VCaP (cell line): ENCODE data around the gene NELFB.

ENCODE experiments used
- H3K27ac ChIP-seq: fragments of 450-650 bp; 2 replicates; pipeline ENCODE4 v1.5.1; 2017
- TF ChIP-seq, protein P1 (sequence below): fragments of 450-650 bp; conservative IDR thresholded peaks from 2 replicates; pipeline ENCODE4 v1.5.1; 2017; ENCODE audit warnings: mild to moderate bottlenecking, moderate library complexity

NELFB gene

DNA sequence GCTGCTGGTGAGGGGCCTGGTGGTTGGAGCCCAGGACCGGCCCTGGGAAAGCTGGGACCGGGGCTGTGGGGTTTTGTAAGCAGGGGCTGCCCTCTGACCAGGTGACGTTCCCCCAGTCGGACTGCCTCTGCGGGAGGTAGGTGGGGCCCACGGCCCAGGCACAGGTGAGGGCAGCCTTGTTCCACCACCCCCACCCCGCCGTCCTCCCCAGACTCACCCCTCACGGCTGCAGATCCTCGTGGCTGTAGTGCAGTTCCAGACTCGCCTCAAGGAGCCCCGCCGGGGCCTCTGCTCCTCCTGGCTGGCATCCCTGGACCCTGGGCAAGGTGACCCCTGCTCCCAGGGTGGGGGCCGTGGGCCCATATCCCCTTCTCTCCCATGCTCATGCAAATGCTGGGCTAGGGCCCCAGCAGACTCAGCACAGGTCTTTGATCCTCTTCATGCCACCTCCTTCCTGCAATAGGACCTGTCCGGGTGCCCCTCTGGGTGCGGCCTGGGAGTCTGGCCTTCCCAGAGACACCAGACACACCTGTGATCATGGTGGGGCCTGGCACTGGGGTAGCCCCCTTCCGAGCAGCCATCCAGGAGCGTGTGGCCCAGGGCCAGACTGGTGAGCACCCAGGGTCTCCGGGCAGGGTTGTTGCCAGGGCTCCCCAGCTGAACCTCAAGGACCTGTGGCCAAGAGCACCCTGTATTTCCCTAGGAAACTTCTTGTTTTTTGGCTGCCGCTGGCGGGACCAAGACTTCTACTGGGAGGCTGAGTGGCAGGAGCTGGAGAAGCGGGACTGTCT is 39.7 kb upstream of the NELFB start:
- peak overlapping the region; percentile 97; the same call in 1 of the 2 replicates for H3K27ac ChIP-seq
- TF ChIP-seq, protein P1, sequence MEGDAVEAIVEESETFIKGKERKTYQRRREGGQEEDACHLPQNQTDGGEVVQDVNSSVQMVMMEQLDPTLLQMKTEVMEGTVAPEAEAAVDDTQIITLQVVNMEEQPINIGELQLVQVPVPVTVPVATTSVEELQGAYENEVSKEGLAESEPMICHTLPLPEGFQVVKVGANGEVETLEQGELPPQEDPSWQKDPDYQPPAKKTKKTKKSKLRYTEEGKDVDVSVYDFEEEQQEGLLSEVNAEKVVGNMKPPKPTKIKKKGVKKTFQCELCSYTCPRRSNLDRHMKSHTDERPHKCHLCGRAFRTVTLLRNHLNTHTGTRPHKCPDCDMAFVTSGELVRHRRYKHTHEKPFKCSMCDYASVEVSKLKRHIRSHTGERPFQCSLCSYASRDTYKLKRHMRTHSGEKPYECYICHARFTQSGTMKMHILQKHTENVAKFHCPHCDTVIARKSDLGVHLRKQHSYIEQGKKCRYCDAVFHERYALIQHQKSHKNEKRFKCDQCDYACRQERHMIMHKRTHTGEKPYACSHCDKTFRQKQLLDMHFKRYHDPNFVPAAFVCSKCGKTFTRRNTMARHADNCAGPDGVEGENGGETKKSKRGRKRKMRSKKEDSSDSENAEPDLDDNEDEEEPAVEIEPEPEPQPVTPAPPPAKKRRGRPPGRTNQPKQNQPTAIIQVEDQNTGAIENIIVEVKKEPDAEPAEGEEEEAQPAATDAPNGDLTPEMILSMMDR = no peak

DNA sequence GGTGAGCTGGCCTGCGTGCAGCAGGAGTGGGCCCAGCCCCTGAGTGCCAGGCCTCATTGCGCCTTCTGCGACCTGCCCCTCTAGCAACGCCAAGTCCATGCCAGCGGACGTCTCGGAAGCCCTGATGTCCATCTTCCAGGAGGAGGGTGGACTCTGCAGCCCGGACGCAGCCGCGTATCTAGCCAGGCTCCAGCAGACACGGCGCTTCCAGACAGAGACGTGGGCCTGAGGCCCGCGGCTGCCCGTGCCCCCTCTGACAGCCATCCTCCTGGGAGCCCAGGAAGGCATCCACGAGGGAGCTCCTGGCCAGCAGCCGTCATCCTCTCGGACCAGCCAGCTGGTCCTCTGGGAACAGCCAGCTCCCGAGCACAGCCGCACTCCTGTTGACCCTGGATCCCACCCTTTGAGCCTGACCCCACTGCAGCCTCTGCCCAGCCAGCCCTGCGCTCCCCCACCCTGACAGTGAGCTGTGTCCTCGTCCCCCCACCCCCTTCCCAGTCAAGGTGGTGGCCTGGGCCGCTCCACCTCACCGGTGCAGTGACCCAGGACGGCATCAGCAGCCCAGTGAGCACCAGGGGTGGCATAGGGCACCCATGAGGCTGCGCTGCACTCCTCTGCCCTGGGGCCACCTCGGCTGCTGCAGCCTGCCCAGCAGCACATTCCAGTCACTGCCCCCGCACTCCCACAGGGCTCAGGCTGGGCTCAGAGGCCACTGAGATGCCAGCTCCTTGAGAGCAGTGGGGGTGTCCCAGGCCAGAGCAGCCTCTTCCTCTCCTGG is 38.8 kb upstream of the NELFB start:
- TF ChIP-seq, protein P1 = no peak
- H3K27ac ChIP-seq = peak overlapping the region; percentile 97

DNA sequence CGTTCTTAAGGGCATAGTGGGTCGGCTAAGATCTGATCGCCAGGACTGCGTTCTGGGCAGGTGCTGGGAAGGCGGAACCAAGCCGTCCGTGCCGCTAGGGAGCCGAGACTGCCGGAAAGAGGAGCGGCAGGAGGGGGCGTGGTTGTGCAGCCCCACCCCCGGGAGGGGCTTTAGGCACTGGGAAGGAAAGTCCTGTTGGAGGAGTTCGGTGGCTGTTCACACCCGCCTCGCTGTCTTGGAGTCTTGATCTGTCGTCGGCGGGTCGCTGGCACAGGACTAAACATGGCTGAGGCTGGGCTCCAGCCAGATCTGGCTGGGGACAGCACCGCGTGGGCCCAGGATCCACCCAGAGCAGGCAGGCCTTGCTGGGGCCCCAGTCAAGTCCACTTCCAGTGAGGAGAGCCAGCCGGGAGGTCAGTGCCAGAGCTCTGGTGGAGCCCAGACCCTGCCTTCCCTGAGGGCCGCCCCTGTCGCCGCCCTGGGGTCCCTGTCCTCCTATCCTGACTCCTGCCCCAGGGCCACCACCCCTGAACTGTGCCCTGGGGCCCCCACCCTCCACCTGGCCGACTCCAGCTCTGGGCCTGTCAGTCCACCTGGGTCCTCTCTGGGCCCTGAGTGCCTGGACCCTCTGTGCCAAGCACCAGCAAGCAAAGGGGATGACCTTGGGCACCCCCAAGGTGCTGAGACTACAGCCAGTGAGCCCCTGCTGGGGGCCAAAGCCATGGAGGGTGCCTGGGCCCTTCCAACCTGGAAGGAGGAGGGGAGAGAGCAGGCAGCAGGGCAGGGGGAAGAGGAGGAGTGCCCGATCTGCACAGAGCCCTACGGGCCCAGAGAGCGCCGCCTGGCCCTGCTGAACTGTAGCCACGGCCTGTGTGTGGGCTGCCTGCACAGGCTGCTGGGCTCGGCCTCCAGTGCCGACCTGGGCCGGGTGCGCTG is 37.6 kb upstream of the NELFB start:
- peak overlapping the region; percentile 97 for H3K27ac ChIP-seq
- TF ChIP-seq, protein P1 = no peak; the same call in 1 of the 2 replicates

DNA sequence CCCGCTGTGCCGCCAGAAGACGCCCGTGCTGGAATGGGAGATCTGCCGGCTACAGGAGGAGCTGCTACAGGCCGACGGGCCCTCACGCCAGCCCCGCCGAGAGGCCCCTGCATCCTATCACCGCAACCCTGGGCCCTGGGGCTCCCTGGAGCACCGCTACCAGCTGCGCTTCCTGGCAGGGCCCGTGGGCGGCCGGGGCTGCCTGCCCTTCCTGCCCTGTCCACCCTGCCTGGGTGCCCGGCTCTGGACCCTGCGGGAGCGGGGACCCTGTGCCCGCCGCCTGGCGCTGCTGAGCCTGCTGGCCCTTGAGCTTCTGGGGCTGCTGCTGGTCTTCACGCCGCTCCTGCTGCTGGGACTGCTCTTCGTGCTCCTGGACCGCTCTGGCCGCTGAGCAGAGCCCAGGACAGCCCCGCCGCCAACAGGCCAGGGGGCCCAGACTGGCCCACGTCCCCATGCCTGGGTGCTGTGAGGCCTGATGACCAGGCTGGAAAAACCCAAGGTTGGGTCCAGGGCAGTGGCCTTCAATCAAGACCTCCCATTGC is 36.8 kb upstream of the NELFB start:
- peak overlapping the region; percentile 97 for H3K27ac ChIP-seq
- TF ChIP-seq, protein P1 = no peak

DNA sequence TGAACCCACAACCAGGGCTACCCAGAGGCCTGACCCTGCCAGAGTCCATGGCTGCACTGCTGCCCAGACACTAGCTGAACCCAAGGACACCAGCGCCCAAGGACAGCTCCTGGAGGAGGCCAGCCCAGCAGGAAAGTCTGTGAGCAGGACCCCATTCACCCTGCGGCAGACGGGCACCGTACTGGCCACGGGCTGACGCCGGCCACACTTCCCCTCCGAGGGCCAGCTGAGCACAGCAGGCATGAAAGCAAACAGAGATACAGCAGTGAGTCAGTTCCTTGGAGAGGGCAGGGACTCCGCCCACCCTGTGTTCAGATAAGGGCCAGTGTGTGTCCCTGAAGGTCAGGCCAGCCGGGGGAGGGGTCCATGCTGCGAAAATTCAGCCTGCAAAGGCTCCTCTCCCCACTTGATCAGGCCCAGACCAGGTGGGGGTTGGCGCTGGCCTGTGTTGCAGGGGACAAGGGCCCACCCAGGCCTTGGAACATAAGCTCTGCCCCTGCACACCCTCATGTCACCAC is 36.3 kb upstream of the NELFB start:
- TF ChIP-seq, protein P1 = no peak

DNA sequence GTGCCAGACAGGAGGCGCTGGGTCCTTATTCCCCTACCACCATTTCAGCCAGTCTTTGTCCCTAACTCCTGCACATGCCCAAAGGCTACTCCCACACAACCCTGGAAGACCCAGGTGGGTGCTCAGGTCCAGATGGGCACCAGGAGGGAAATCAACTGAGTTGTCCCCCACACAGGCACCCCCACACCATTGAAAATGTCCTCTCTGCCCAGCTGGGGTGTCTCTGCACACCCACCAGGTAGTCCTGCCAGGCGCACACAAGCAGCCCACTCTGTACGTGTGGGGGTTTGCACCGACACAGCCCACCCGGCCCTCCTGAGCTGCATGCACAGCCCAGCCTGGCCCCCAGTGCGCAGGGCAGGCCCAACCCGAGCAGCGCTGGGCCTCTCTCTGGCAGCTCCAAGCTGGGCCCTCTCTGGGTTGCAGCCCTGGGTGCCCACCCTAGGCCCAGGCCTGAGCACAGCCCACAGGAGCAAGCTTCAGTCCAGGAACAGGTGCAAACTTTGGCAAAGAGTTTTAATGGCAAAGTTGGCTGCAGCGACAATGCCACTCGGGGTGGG is 35.3 kb upstream of the NELFB start:
- H3K27ac ChIP-seq = peak overlapping the region; percentile 97
- TF ChIP-seq, protein P1 = no peak

More for the DNA sequence above, 36.3 kb upstream of the NELFB start:
- H3K27ac ChIP-seq = peak overlapping the region; percentile 97
